ENCODE results near the gene NDEL1.
"Not testable (repeated sequence)": the region's sequence is repeated elsewhere in the genome, so short reads cannot be mapped to it uniquely, and the experiment has no call there.

DNA sequence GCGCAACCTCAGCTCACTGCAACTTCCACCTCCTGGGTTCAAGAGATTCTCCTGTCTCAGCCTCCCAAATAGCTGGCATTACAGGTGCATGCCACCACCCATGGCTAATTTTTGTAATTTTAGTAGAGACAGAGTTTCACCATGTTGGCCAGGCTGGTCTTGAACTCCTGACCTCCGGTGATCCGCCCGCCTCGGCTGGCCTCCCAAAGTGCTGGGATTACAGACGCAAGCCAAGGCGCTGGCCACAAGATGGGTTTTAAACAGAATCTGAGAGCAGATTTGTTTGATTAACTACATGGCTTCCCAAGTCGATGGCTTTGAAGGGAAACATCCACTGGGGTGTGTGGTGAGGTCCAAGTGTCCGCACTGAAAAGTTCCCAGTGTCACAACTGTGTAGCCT is 41.2 kb upstream of the NDEL1 start:
- TF ChIP-seq CTCF (IDR thresholded peaks at IDR 0.05); ZFX (IDR thresholded peaks at IDR 0.05; ENCODE audit: borderline replicate concordance): not testable (repeated sequence)

Data from 22Rv1 (cell line).